Measurements from ENCODE around the gene HSD17B12.

GRCh38 chr11:43691806-43692205, 11.3 kb downstream of the HSD17B12 start:
- no peak for TF ChIP-seq CTCF (IDR thresholded peaks at IDR 0.05)
- TF ChIP-seq POLR2AphosphoS5 (IDR thresholded peaks at IDR 0.05; ENCODE audit: insufficient read depth in 1 of 2, low read depth in 1 of 2), result no peak
